Measurements from ENCODE around the gene FASTKD1. TPM values are rescaled to one million over a fixed set of nuclear protein-coding genes. Genes with fewer than 3 reads are reported as not detected.

Gene FASTKD1
- total RNA-seq, 1 experiment from 2014 or later = 21.1 TPM

DNA sequence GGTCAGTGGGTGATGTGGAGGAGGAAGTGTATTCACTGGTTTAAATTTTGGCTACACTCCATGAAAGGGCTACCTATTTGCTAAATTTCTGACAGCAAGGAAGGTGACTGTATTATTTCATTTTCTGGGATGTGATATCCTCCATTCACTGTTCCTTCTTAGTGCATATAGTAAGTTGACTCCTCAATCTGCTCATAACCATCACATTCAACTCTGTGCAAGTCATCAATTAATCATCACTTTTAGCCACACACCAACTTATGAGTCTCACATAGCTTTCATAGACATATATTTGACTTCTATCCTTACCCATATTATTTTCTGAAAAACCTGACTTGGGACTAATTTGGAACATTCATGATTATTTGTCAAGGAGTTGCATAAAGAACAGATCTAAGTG is 47.2 kb downstream of the FASTKD1 start:
- no peak overlapping the region for H3K27ac ChIP-seq (ENCODE audit: low read length)
- peaks cover 8% of the 10 kb centered on the region for H3K4me1 ChIP-seq (ENCODE audit: insufficient read depth, low read length)
- peak; percentile 50 for DNase-seq
- intact Hi-C loops (cut with micrococcal nuclease) = no loop called here
- no peak overlapping the region for H3K9ac ChIP-seq (ENCODE audit: low read length)
- no peaks in the 10 kb centered on the region for H3K9me2 ChIP-seq (replicated peaks; ENCODE audit: low read length)
- H4K20me1 ChIP-seq (ENCODE audit: low read length) = no peaks in the 10 kb centered on the region
- H3F3A ChIP-seq (ENCODE audit: low read length, unreplicated experiment) = no peaks in the 10 kb centered on the region
- CTCF ChIA-PET = no interaction called here
- no peak overlapping the region for H3K4me3 ChIP-seq (ENCODE audit: low read length)
- TF ChIP-seq, protein P1, sequence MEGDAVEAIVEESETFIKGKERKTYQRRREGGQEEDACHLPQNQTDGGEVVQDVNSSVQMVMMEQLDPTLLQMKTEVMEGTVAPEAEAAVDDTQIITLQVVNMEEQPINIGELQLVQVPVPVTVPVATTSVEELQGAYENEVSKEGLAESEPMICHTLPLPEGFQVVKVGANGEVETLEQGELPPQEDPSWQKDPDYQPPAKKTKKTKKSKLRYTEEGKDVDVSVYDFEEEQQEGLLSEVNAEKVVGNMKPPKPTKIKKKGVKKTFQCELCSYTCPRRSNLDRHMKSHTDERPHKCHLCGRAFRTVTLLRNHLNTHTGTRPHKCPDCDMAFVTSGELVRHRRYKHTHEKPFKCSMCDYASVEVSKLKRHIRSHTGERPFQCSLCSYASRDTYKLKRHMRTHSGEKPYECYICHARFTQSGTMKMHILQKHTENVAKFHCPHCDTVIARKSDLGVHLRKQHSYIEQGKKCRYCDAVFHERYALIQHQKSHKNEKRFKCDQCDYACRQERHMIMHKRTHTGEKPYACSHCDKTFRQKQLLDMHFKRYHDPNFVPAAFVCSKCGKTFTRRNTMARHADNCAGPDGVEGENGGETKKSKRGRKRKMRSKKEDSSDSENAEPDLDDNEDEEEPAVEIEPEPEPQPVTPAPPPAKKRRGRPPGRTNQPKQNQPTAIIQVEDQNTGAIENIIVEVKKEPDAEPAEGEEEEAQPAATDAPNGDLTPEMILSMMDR (conservative IDR thresholded peaks at IDR 0.05; ENCODE audit: low read depth, low read length) = no peak
- TF ChIP-seq EZH2 (IDR thresholded peaks at IDR 0.05; ENCODE audit: low read length, unreplicated experiment) (no peak), EZH2phosphoT487 (IDR thresholded peaks at IDR 0.05; ENCODE audit: borderline replicate concordance, low read length) (no peak)
- ATAC-seq = 0 out of 2 replicates have a peak, but pooled peaks have one; percentile 48
- no peak overlapping the region for H2AFZ ChIP-seq (ENCODE audit: low read length)
- no peaks in the 10 kb centered on the region for H3K27me3 ChIP-seq (ENCODE audit: low read length)
- no peaks in the 10 kb centered on the region for H3K9me3 ChIP-seq (ENCODE audit: low read length)
- no peaks in the 10 kb centered on the region for H3K36me3 ChIP-seq (ENCODE audit: low read depth, low read length)
- no peak overlapping the region for H3K4me2 ChIP-seq (ENCODE audit: low read length)
- no TSS peak for BruUV-seq (replicated peaks)
- H3K79me2 ChIP-seq (ENCODE audit: low read length) = no peaks in the 10 kb centered on the region
- POLR2A ChIA-PET (ENCODE audit: unreplicated experiment) = no interaction called here

DNA sequence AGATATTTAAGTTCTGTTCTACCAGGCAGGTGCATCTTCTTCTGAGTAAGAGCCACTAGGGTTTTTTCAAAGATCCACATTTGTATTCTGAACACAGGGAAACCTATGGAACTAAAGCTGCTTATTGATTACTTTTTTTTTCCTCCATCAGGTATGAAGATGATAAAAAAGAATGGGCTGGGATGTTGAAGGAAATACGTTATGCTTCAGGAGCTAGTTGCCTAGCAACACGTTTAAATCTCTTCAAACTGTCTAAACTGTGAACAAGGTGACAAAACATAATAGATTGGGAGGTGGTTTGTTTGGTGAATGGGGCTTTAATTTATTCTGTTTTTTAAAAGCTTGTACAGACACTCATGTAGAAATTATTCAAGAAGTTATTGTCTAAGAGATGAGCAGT is 48.2 kb downstream of the FASTKD1 start:
- Histone ChIP-seq H3K79me2 (ENCODE audit: low read length) (no peaks in the 10 kb centered on the region), H3K4me1 (ENCODE audit: insufficient read depth, low read length) (peaks cover 8% of the 10 kb centered on the region), H3K36me3 (ENCODE audit: low read depth, low read length) (no peaks in the 10 kb centered on the region), H3K9me2 (replicated peaks; ENCODE audit: low read length) (no peaks in the 10 kb centered on the region), H2AFZ (ENCODE audit: low read length) (no peak overlapping the region), H4K20me1 (ENCODE audit: low read length) (no peaks in the 10 kb centered on the region), H3F3A (ENCODE audit: low read length, unreplicated experiment) (no peaks in the 10 kb centered on the region), H3K27me3 (ENCODE audit: low read length) (no peaks in the 10 kb centered on the region), H3K4me3 (ENCODE audit: low read length) (no peak overlapping the region), H3K9me3 (ENCODE audit: low read length) (no peaks in the 10 kb centered on the region), H3K9ac (ENCODE audit: low read length) (no peak overlapping the region), H3K27ac (ENCODE audit: low read length) (no peak overlapping the region), H3K4me2 (ENCODE audit: low read length) (no peak overlapping the region)
- intact Hi-C loops (cut with micrococcal nuclease) = no loop called here
- BruUV-seq (replicated peaks) = no TSS peak
- ATAC-seq = no peak
- CTCF ChIA-PET = no interaction called here
- DNase-seq = no peak
- POLR2A ChIA-PET (ENCODE audit: unreplicated experiment) = no interaction called here
- TF ChIP-seq EZH2 (IDR thresholded peaks at IDR 0.05; ENCODE audit: low read length, unreplicated experiment) (no peak), EZH2phosphoT487 (IDR thresholded peaks at IDR 0.05; ENCODE audit: borderline replicate concordance, low read length) (no peak)
- TF ChIP-seq, protein P1 (conservative IDR thresholded peaks at IDR 0.05; ENCODE audit: low read depth, low read length) = no peak

DNA sequence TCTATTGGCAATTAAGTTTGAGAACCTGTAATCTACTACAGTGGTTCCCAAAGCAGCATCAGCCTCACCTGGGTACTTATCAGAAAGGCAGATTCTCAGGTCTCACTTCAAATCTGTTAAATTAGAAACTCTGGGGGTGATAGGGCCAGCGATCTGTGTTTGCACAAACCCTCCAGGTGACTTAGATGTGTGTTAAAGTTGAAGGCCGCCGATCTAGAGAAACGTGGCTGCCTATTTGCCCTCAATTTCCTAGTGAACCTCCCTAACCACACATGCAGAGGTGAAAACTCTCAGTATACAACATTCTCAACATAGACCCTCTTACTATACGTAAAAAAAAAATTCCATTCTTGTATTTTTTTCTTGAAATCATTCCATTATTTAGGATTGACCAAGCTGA is 50.0 kb downstream of the FASTKD1 start:
- Histone ChIP-seq H4K20me1 (ENCODE audit: low read length) (no peaks in the 10 kb centered on the region), H3K9ac (ENCODE audit: low read length) (no peak overlapping the region), H3K36me3 (ENCODE audit: low read depth, low read length) (no peaks in the 10 kb centered on the region), H3F3A (ENCODE audit: low read length, unreplicated experiment) (no peaks in the 10 kb centered on the region), H3K4me3 (ENCODE audit: low read length) (no peak overlapping the region), H3K9me3 (ENCODE audit: low read length) (no peaks in the 10 kb centered on the region), H3K4me1 (ENCODE audit: insufficient read depth, low read length) (peaks cover 8% of the 10 kb centered on the region), H3K27me3 (ENCODE audit: low read length) (no peaks in the 10 kb centered on the region), H3K4me2 (ENCODE audit: low read length) (no peak overlapping the region), H3K79me2 (ENCODE audit: low read length) (no peaks in the 10 kb centered on the region), H3K9me2 (replicated peaks; ENCODE audit: low read length) (no peaks in the 10 kb centered on the region), H2AFZ (ENCODE audit: low read length) (no peak overlapping the region), H3K27ac (ENCODE audit: low read length) (no peak overlapping the region)
- ChIA-PET CTCF (no interaction called here), POLR2A (ENCODE audit: unreplicated experiment) (no interaction called here)
- DNase-seq (no peak), ATAC-seq (no peak)
- TF ChIP-seq EZH2 (IDR thresholded peaks at IDR 0.05; ENCODE audit: low read length, unreplicated experiment) (no peak), EZH2phosphoT487 (IDR thresholded peaks at IDR 0.05; ENCODE audit: borderline replicate concordance, low read length) (no peak)
- TF ChIP-seq, protein P1 (conservative IDR thresholded peaks at IDR 0.05; ENCODE audit: low read depth, low read length) = no peak
- intact Hi-C loops (cut with micrococcal nuclease) = no loop called here
- no TSS peak for BruUV-seq (replicated peaks)

All from PC-3 (cell line).